ENCODE measurements around the gene ZNF35. TPM values are rescaled to one million over a fixed set of nuclear protein-coding genes. Genes with fewer than 3 reads are reported as not detected.

ZNF35 gene
- polyA plus RNA-seq, 10 donors = 5.9 to 7.6 (median 6.6) TPM

GRCh38 chr3:44682182-44682896 lies 33.8 kb downstream of the ZNF35 start:
- DNase-seq = peak in 1 of 3 donors; percentile 4

DNA sequence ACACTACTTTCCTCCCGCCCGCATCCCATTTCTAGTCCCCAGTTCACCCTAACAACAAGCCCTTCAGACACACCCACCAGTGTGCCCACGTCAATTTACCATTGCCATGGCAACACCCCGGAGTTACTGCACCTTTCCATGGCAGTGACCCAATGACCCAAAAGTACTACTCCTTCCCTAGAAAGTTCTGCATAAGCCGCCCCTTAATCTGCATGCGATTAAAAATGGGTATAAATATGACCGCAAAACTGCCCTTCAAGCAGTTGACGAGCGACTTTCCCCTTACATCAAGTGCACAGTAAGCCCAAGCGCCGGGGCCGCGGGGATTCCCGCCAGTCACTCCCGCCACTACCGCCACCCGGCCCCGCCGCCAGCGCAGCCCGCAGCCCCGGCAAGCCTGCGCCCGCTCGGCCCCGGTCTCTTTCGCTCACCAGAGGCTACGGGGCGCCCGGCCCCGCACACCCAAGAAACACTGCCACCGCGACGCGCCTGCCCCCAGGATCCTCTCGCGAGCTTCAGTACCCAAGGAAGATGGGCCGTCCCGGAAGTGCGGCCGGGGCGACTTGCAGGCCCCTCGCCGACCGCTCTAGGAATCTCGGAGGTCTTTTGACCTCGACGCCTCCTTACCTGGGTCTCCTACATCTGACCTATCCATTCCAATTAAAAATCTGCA lies 36.7 kb downstream of the ZNF35 start:
- peak; percentile 69 to 91 (median 77) for DNase-seq

GRCh38 chr3:44687898-44688297 lies 39.4 kb downstream of the ZNF35 start:
- DNase-seq = no peak

Other genes with a start within 250 kb of the ZNF35 start
- gene ZNF445, start 171.1 kb upstream of the ZNF35 start, polyA plus RNA-seq (ENCODE audit: insufficient read length in 10 of 10) = 10 to 100 TPM; 11.6 to 19.1 (median 17.4) TPM
- gene ZKSCAN7, start 93.5 kb upstream of the ZNF35 start, polyA plus RNA-seq (ENCODE audit: insufficient read length in 10 of 10) = 1 to 10 TPM; 5.3 to 9.4 (median 6.3) TPM
- 1 to 10 TPM; 3.4 to 7.1 (median 4.6) TPM for gene ZNF660, start 63.8 kb upstream of the ZNF35 start, polyA plus RNA-seq (ENCODE audit: insufficient read length in 10 of 10)
- 10 to 100 TPM; 13.7 to 21.9 (median 18.1) TPM for gene ZNF197, start 23.7 kb upstream of the ZNF35 start, polyA plus RNA-seq (ENCODE audit: insufficient read length in 10 of 10)
- 1 to 10 TPM; 4.7 to 7.5 (median 6.1) TPM for gene ZNF502, start 63.9 kb downstream of the ZNF35 start, polyA plus RNA-seq (ENCODE audit: insufficient read length in 10 of 10)
- 1 to 10 TPM; 5.1 to 8.8 (median 6.0) TPM for gene ZNF501, start 80.9 kb downstream of the ZNF35 start, polyA plus RNA-seq (ENCODE audit: insufficient read length in 10 of 10)
- 10 to 100 TPM; 28.0 to 45.5 (median 35.0) TPM for gene KIAA1143, start 112.9 kb downstream of the ZNF35 start, polyA plus RNA-seq (ENCODE audit: insufficient read length in 10 of 10)
- 10 to 100 TPM in 7 of 10 donors, 1 to 10 TPM in 3; 8.0 to 21.7 (median 11.4) TPM for gene KIF15, start 113.1 kb downstream of the ZNF35 start, polyA plus RNA-seq (ENCODE audit: insufficient read length in 10 of 10)
- gene TMEM42, start 213.2 kb downstream of the ZNF35 start, polyA plus RNA-seq (ENCODE audit: insufficient read length in 10 of 10) = 10 to 100 TPM; 11.4 to 14.5 (median 12.7) TPM
- under 1 TPM in 2 of 10 donors, not detected in 8; 0.04 TPM for gene TGM4, start 225.9 kb downstream of the ZNF35 start, polyA plus RNA-seq (ENCODE audit: insufficient read length in 10 of 10)

Data from muscle of back (tissue), 11 donors.